Hepatocyte (in vitro differentiated cells): ENCODE data around the gene FAM3D.

Experiments used
- EZH2phosphoT487 ChIP-seq: fragments of 200-600 bp; sonication (generic); IDR thresholded peaks from one replicate; pipeline ENCODE4 v1.6.1; 2018; ENCODE audit warnings: antibody characterized with exemption, mild to moderate bottlenecking, low read depth, moderate library complexity; ENCODE audit not compliant: unreplicated experiment, severe bottlenecking
- TF ChIP-seq, protein P1 (sequence below): fragments of 200-600 bp; sonication (generic); IDR thresholded peaks from 2 replicates; pipeline ENCODE4 v1.5.1; 2016; ENCODE audit warnings: antibody characterized with exemption, mild to moderate bottlenecking; ENCODE audit not compliant: poor library complexity

DNA sequence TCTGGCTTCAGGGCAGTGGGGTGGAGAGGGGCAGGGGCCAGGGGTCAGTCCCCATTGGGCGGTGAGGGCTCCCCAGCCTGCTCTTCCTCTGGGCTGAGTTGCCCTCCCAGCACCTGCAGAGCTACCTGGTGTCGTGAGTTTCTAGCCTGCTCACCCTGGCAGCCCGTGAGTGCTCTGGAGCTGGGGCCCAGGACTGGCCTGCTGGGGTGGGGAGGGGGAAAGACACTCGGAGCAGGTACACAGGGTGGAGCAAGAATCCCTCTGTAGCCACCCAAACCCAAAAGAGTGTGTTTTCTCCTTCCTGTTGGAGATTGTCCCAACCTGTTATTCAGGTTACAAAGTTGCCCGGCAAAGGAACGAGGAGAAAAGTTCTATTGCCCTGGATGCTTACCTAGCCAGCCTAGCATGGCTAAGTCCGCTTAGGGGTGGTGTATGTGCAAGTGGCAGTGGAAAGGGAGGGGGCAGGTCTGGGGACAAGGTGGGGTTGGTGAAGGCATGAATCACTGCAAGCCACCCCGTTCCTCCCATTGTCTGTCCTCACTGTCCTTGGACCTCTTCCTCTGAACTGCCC, 8.9 kb downstream of the FAM3D start:
- TF ChIP-seq, protein P1, sequence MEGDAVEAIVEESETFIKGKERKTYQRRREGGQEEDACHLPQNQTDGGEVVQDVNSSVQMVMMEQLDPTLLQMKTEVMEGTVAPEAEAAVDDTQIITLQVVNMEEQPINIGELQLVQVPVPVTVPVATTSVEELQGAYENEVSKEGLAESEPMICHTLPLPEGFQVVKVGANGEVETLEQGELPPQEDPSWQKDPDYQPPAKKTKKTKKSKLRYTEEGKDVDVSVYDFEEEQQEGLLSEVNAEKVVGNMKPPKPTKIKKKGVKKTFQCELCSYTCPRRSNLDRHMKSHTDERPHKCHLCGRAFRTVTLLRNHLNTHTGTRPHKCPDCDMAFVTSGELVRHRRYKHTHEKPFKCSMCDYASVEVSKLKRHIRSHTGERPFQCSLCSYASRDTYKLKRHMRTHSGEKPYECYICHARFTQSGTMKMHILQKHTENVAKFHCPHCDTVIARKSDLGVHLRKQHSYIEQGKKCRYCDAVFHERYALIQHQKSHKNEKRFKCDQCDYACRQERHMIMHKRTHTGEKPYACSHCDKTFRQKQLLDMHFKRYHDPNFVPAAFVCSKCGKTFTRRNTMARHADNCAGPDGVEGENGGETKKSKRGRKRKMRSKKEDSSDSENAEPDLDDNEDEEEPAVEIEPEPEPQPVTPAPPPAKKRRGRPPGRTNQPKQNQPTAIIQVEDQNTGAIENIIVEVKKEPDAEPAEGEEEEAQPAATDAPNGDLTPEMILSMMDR = no peak
- no peak for TF ChIP-seq EZH2phosphoT487
